BLaER1 treated with 17β-estradiol and CSF1 and Interleukin-3, amounts not matched to agents 10 nM and 100 nM (cell line): ENCODE data around the gene TRPM2.
"Not testable (repeated sequence)": the region's sequence is repeated elsewhere in the genome, so short reads cannot be mapped to it uniquely, and the experiment has no call there.

Source experiments
- H3K27ac ChIP-seq, 11 experiments: shearing (Covaris generic); formaldehyde crosslinking; 2 replicates each; pipeline ENCODE4 v1.8.1; 2022
- H3K27me3 ChIP-seq, 11 experiments: shearing (Covaris generic); formaldehyde crosslinking; 2 replicates each; pipeline ENCODE4 v1.8.1; 2022
- H3K36me3 ChIP-seq, 11 experiments: shearing (Covaris generic); formaldehyde crosslinking; 2 replicates each; pipeline ENCODE4 v1.8.1; 2022
- H3K4me1 ChIP-seq, 10 experiments: shearing (Covaris generic); formaldehyde crosslinking; 2 replicates each; pipeline ENCODE4 v1.8.1; 2022
- H3K4me2 ChIP-seq, 11 experiments: shearing (Covaris generic); formaldehyde crosslinking; 2 replicates each; pipeline ENCODE4 v1.8.1; 2022
- H3K4me3 ChIP-seq, 10 experiments: shearing (Covaris generic); formaldehyde crosslinking; 2 replicates each; pipeline ENCODE4 v1.8.1; 2022
- H3K9ac ChIP-seq, 11 experiments: shearing (Covaris generic); formaldehyde crosslinking; 2 replicates each; pipeline ENCODE4 v1.8.1; 2022
- H3K9me3 ChIP-seq, 11 experiments: shearing (Covaris generic); formaldehyde crosslinking; replicated peaks in 1 of 11; 2 replicates each; pipeline ENCODE4 v1.8.1; 2022
- H4K20me1 ChIP-seq, 11 experiments: shearing (Covaris generic); formaldehyde crosslinking; 2 replicates each; pipeline ENCODE4 v1.8.1; 2022
- Cebpa-rat ChIP-seq, 11 experiments: shearing (Covaris generic); IDR thresholded peaks; 2 replicates each; pipeline ENCODE4 v1.8.1; 2022

The TRPM2 gene

DNA sequence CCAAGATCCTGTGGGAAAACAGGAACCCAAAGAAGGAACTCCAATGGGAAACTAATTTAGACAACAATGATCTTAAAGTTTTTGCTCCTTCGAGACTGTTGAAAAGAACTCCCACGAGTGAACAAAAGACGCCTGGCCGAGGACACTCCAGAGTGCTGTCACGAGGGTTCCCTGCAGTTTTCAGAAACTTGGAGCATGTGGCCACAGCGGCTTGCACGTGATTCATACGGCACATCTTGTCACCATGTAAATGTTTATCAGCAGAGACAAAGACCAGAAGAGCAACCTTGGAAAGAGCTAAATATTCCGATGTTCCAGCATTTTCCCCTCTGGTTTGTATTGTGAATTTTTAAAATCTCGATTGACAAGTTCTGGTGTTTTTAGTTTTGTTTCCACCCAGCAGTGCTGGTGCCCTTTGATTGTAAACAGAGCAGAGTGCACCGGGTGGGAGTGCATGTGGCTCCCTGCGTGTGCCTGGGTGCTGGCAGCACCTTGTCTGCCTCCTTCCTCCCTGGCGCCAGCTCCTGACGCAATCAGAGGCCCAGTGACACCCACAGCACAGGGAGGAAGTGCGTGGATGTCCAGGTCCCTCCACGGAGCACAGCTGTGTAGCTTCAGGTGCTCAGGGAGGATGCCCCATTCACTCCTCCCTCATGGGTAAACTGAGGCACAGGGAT, 124.8 kb downstream of the TRPM2 start:
- H3K9ac ChIP-seq, result peak overlapping the region in 4 of 11 experiments; percentile 30 to 63 (median 46); a peak in 4 of 22 replicates
- peak overlapping the region; percentile 36 to 91 (median 79) for H3K4me2 ChIP-seq
- H3K4me3 ChIP-seq, result no peak overlapping the region
- TF ChIP-seq Cebpa-rat (IDR thresholded peaks at IDR 0.05), result no peak
- H4K20me1 ChIP-seq, result no peaks in the 10 kb centered on the region
- H3K27ac ChIP-seq, result peak overlapping the region in 8 of 11 experiments; percentile 10 to 82 (median 60); a peak in 12 of 22 replicates
- H3K4me1 ChIP-seq, result peaks cover 25 to 67% (median 50%) of the 10 kb centered on the region in 10 experiments
- no peaks in the 10 kb centered on the region for H3K36me3 ChIP-seq
- H3K27me3 ChIP-seq, result no peaks in the 10 kb centered on the region
- H3K9me3 ChIP-seq, result 0 out of 22 replicates have a peak, but pooled peaks cover 0 to under 1% (median 0%) of the 10 kb centered on the region in 11 experiments

- Histone ChIP-seq H4K20me1 (no peaks in the 10 kb centered on the region), H3K9ac (peak overlapping the region in 4 of 11 experiments; percentile 30 to 63 (median 46); a peak in 5 of 22 replicates), H3K9me3 (no peaks in the 10 kb centered on the region), H3K4me1 (peaks cover 25 to 72% (median 55%) of the 10 kb centered on the region in 10 experiments), H3K4me3 (no peak overlapping the region), H3K27me3 (no peaks in the 10 kb centered on the region), H3K36me3 (no peaks in the 10 kb centered on the region), H3K4me2 (peak overlapping the region; percentile 36 to 91 (median 79)), H3K27ac (peak overlapping the region in 8 of 11 experiments; percentile 10 to 82 (median 60); a peak in 15 of 22 replicates)
- TF ChIP-seq Cebpa-rat (IDR thresholded peaks at IDR 0.05), result no peak
These were observed 125.4 kb downstream of the TRPM2 start for GRCh38 chr21:44478801-44479167.

DNA sequence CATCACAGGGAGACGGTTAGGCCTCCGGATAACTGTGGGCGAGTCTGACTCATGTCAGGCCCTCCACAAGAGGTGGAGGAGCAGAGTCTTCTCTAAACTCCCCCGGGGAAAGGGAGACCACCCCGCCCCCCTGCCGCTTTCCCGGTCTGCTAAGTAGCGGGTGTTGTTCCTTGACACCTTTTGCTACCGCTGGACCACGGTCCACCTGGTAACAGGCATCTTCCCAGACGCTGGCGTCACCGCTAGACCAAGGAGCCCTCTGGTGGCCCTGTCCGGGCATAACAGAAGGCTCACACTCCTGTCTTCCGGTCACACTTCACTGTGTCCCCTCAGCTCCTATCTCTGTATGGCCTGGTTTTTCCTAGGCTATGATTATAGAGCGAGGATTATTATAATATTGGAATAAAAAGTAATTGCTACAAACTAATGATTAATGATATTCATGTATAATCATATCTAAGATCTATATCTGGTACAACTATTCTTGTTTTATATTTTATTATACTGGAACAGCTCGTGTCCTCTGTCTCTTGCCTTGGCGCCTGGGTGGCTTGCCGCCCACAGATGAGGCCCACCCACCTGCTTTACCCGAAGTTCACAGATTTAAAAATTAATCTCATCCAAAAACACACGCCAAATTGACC, 126.3 kb downstream of the TRPM2 start:
- peak overlapping the region; percentile 36 to 91 (median 79); a peak in 19 of 22 replicates for H3K4me2 ChIP-seq
- not testable (repeated sequence) for H3K36me3 ChIP-seq, H4K20me1 ChIP-seq, H3K4me3 ChIP-seq, H3K27me3 ChIP-seq, H3K9me3 ChIP-seq
- H3K27ac ChIP-seq, result peak overlapping the region in 8 of 11 experiments; percentile 28 to 82 (median 62); a peak in 15 of 22 replicates
- H3K4me1 ChIP-seq, result peaks cover 25 to 79% (median 55%) of the 10 kb centered on the region in 10 experiments
- H3K9ac ChIP-seq, result peak overlapping the region in 9 of 11 experiments; percentile 10 to 65 (median 43); a peak in 10 of 22 replicates

GRCh38 chr21:44480200-44481053, 127.0 kb downstream of the TRPM2 start:
- H3K36me3 ChIP-seq, result no peaks in the 10 kb centered on the region
- no peak for TF ChIP-seq Cebpa-rat (IDR thresholded peaks at IDR 0.05)
- H3K9ac ChIP-seq, result peak overlapping the region in 10 of 11 experiments; percentile 10 to 65 (median 46); a peak in 12 of 22 replicates
- H3K4me3 ChIP-seq, result no peak overlapping the region
- peak overlapping the region in 10 of 11 experiments; percentile 9 to 91 (median 79); a peak in 19 of 22 replicates for H3K4me2 ChIP-seq
- peak overlapping the region in 8 of 11 experiments; percentile 28 to 81 (median 62); a peak in 14 of 22 replicates for H3K27ac ChIP-seq
- H3K9me3 ChIP-seq, result no peaks in the 10 kb centered on the region
- no peaks in the 10 kb centered on the region for H3K27me3 ChIP-seq
- no peaks in the 10 kb centered on the region for H4K20me1 ChIP-seq
- peaks cover 25 to 82% (median 55%) of the 10 kb centered on the region in 10 experiments for H3K4me1 ChIP-seq

DNA sequence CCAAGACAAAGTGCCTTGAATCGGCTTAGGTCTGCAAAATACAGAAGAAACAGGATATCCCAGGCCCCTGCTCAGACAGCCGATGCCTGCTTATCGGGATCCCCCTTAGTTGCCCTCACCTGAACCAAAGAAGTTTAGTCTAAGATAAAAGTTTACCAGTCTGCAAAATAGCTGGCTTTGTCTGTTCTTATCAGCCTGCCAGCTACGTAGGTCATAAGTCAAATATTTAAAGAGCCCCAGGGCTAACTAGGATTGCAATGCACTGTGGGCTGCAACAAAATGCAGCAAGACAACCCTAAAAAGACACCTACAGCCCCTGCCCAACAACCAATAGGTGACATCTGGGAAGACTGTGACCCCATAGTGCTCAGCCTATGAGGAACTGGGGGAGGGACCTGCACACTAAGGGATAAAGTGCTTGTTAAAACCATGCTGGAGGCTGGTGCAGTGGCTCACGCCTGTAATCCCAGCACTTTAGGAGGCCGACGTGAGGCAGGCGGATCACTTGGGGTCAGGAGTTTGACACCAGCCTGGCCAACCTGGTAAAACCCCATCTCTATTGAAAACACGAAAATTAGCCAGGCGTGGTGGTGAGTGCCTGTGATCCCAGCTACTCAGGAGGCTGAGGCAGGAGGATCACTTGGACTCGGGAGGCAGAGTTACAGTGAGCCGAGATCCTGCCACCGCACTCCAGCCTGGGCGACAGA, 129.3 kb downstream of the TRPM2 start:
- H4K20me1 ChIP-seq, result no peaks in the 10 kb centered on the region
- H3K27me3 ChIP-seq, result no peaks in the 10 kb centered on the region

DNA sequence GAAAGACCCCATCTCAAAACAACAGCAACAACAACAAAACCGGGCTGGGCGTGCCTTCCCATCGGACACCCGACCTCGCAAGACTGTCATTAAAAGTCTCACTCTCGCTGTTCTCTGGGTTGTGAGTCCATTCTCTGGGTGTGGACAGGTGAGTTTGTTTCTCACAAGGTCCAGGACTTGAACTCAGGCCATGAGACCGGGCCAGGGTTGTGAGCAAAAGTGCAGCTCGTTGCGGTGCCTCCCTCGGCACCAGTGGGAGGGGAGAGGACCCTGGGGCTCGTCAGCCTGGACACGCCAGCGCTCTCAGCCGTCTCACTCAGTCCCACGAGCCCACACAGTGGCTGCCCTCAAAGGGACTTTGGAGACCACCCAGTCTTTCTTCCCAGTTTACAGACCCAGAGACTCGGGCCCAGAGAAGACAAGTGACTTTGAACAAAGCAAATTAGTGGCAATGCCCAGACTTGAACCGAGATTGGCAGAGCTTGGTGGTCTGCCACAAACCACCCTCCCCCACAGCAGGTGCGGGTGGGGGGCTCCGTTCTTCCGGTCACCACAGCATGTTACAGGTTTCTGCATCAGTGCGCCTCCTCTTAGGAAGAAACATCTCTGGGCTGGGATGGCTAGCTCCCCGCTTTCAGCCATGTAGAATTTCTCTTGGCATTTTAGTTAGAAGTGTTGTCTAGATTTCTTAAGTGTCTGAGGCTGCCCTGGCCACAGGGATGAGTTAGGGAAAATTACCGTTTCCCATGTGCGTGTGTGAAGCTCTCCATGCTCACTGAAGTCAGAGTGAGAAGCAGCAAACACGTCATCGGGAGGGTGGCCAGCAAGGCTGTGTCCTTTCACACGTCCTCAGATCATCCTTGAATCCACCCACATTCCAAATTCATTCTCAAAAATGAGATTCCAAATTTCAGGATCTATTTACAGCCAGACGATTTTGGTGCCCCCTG, 130.1 kb downstream of the TRPM2 start:
- peak overlapping the region in 2 of 11 experiments; percentile 2 to 17; a peak in 2 of 22 replicates for H3K9ac ChIP-seq
- peaks cover 31 to 71% (median 49%) of the 10 kb centered on the region in 10 experiments for H3K4me1 ChIP-seq
- H3K36me3 ChIP-seq, result peaks cover 0 to 7% (median 0%) of the 10 kb centered on the region in 11 experiments; a peak in 2 of 22 replicates
- H3K9me3 ChIP-seq, result peaks cover 7 to 13% (median 9%) of the 10 kb centered on the region in 11 experiments; a peak in 20 of 22 replicates
- no peak overlapping the region for H3K4me3 ChIP-seq
- no peaks in the 10 kb centered on the region for H4K20me1 ChIP-seq
- TF ChIP-seq Cebpa-rat (IDR thresholded peaks at IDR 0.05), result no peak
- H3K27me3 ChIP-seq, result no peaks in the 10 kb centered on the region
- H3K4me2 ChIP-seq, result peak overlapping the region in 4 of 11 experiments; percentile 3 to 17 (median 10); a peak in 2 of 22 replicates
- peak overlapping the region in 2 of 11 experiments; percentile 20 to 26; a peak in 3 of 22 replicates for H3K27ac ChIP-seq

More for the DNA sequence above, 129.3 kb downstream of the TRPM2 start:
- Histone ChIP-seq H3K4me2 (peak overlapping the region in 4 of 11 experiments; percentile 6 to 30 (median 12); a peak in 3 of 22 replicates), H3K36me3 (no peaks in the 10 kb centered on the region), H3K27ac (peak overlapping the region in 2 of 11 experiments; percentile 20 to 26; a peak in 2 of 22 replicates), H3K4me3 (no peak overlapping the region), H3K9me3 (peaks cover 0 to 5% (median under 1%) of the 10 kb centered on the region in 11 experiments; a peak in 17 of 22 replicates), H3K4me1 (peaks cover 31 to 79% (median 58%) of the 10 kb centered on the region in 10 experiments), H3K9ac (no peak overlapping the region; a peak in 1 of 22 replicates)
- no peak for TF ChIP-seq Cebpa-rat (IDR thresholded peaks at IDR 0.05)
